ENCODE results near the gene GALNT7. TPM values are rescaled to one million over a fixed set of nuclear protein-coding genes. Genes with fewer than 3 reads are reported as not detected.
A peak's percentile ranks its signal among the peaks of the same experiment; 100 is the strongest.

GALNT7 gene
- total RNA-seq, 1 experiment from 2014 or later, result 156 TPM

GRCh38 chr4:173254646-173255045 is 86.0 kb downstream of the GALNT7 start:
- in situ Hi-C loops (cut with HindIII; ENCODE audit: low pct_unique_long_range_greater_than_20kb, low sequenced_read_pairs) (loop anchor here (25.0 kb wide), 1 partner anchor 92 kb away; the partner anchor contains the start of gene GALNT7), intact Hi-C loops (cut with micrococcal nuclease; ENCODE audit: unreplicated experiment) (loop anchor here (5.0 kb wide), 4 partner anchors 37 to 227 kb away; no protein-coding TSS in a partner anchor)
- H3K4me1 ChIP-seq (ENCODE audit: control insufficient read depth, insufficient read depth, low read length), result peaks cover 81% of the 10 kb centered on the region
- H3K36me3 ChIP-seq (ENCODE audit: control insufficient read depth, insufficient read depth, low read length), result peaks cover 4% of the 10 kb centered on the region; the same call in 1 of the 2 replicates
- ATAC-seq (no peak), DNase-seq (ENCODE audit: low read depth, low spot score) (no peak)
- TF ChIP-seq POLR2AphosphoS5 (IDR thresholded peaks at IDR 0.05; ENCODE audit: low read depth, low read length) (no peak), SIN3A (IDR thresholded peaks at IDR 0.05; ENCODE audit: borderline replicate concordance, insufficient read depth, low read depth, low read length) (no peak), TCF7L2 (IDR thresholded peaks at IDR 0.05; ENCODE audit: low read depth, low read length) (no peak), REST (IDR thresholded peaks at IDR 0.05; ENCODE audit: insufficient read depth in 1 of 2, low read depth in 2 of 2, low read length in 1 of 2) (no peak)
- TF ChIP-seq, protein P1, sequence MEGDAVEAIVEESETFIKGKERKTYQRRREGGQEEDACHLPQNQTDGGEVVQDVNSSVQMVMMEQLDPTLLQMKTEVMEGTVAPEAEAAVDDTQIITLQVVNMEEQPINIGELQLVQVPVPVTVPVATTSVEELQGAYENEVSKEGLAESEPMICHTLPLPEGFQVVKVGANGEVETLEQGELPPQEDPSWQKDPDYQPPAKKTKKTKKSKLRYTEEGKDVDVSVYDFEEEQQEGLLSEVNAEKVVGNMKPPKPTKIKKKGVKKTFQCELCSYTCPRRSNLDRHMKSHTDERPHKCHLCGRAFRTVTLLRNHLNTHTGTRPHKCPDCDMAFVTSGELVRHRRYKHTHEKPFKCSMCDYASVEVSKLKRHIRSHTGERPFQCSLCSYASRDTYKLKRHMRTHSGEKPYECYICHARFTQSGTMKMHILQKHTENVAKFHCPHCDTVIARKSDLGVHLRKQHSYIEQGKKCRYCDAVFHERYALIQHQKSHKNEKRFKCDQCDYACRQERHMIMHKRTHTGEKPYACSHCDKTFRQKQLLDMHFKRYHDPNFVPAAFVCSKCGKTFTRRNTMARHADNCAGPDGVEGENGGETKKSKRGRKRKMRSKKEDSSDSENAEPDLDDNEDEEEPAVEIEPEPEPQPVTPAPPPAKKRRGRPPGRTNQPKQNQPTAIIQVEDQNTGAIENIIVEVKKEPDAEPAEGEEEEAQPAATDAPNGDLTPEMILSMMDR (IDR thresholded peaks at IDR 0.05), result no peak
- no peak overlapping the region for H3K4me3 ChIP-seq (ENCODE audit: low read depth in 2 of 2, low read length in 2 of 2)
- no peaks in the 10 kb centered on the region for H3K27me3 ChIP-seq (ENCODE audit: control insufficient read depth, insufficient read depth, low read length)
- BruUV-seq (replicated peaks), result no TSS peak
- ChIA-PET POLR2A (no interaction called here), CTCF (no interaction called here)
- H3K9me3 ChIP-seq (ENCODE audit: control insufficient read depth, insufficient read depth, low read depth, low read length), result no peaks in the 10 kb centered on the region
- peak overlapping the region; percentile 98 for H3K27ac ChIP-seq (ENCODE audit: low read length)

GRCh38 chr4:173256825-173257224 is 88.2 kb downstream of the GALNT7 start:
- ChIA-PET CTCF (interaction anchor here (1.0 to 1.8 kb wide), 2 partner anchors 89 to 232 kb away, joined by 4 read pairs; partner anchors contain the start of gene GALNT7), POLR2A (no interaction called here)
- Histone ChIP-seq H3K36me3 (ENCODE audit: control insufficient read depth, insufficient read depth, low read length) (peaks cover 4% of the 10 kb centered on the region; the same call in 1 of the 2 replicates), H3K4me1 (ENCODE audit: control insufficient read depth, insufficient read depth, low read length) (peaks cover 59% of the 10 kb centered on the region), H3K4me3 (ENCODE audit: low read depth in 2 of 2, low read length in 2 of 2) (no peak overlapping the region), H3K9me3 (ENCODE audit: control insufficient read depth, insufficient read depth, low read depth, low read length) (no peaks in the 10 kb centered on the region), H3K27me3 (ENCODE audit: control insufficient read depth, insufficient read depth, low read length) (no peaks in the 10 kb centered on the region), H3K27ac (ENCODE audit: low read length) (peak overlapping the region; percentile 98)
- ATAC-seq, result no peak
- TF ChIP-seq POLR2AphosphoS5 (IDR thresholded peaks at IDR 0.05; ENCODE audit: low read depth, low read length) (no peak), REST (IDR thresholded peaks at IDR 0.05; ENCODE audit: insufficient read depth in 1 of 2, low read depth in 2 of 2, low read length in 1 of 2) (no peak)
- TF ChIP-seq, protein P1 (IDR thresholded peaks at IDR 0.05), result no peak
- DNase-seq (ENCODE audit: low read depth, low spot score), result no peak
- intact Hi-C loops (cut with micrococcal nuclease; ENCODE audit: unreplicated experiment), result loop anchor here (1.0 to 5.0 kb wide), 3 partner anchors 65 to 243 kb away; no protein-coding TSS in a partner anchor
- BruUV-seq (replicated peaks), result no TSS peak
- in situ Hi-C loops (cut with HindIII; ENCODE audit: low pct_unique_long_range_greater_than_20kb, low sequenced_read_pairs), result loop anchor here (25.0 kb wide), 1 partner anchor 95 kb away; the partner anchor contains the start of gene GALNT7
